HUES64 (cell line): ENCODE data around the gene TBX4.
"Not testable (repeated sequence)": the region's sequence is repeated elsewhere in the genome, so short reads cannot be mapped to it uniquely, and the experiment has no call there.

ENCODE experiments used
- H3K27ac ChIP-seq: 2 replicates; pipeline ENCODE4 v1.7.0; 2013; ENCODE audit warnings: low read depth, low read length, inconsistent platforms
- H3K27me3 ChIP-seq: 2 replicates; pipeline ENCODE4 v1.6.1; 2013; ENCODE audit warnings: mild to moderate bottlenecking, low read length; ENCODE audit not compliant: insufficient read depth
- H3K36me3 ChIP-seq: 2 replicates; pipeline ENCODE4 v1.6.1; 2013; ENCODE audit warnings: mild to moderate bottlenecking, low read length; ENCODE audit not compliant: insufficient read depth
- H3K4me1 ChIP-seq: 2 replicates; pipeline ENCODE4 v1.6.1; 2013; ENCODE audit warnings: mild to moderate bottlenecking, low read length, moderate library complexity; ENCODE audit not compliant: insufficient read depth
- H3K4me3 ChIP-seq: 2 replicates; pipeline ENCODE4 v1.5.1; 2013; ENCODE audit warnings: mild to moderate bottlenecking, low read length, moderate library complexity
- H3K9ac ChIP-seq: 2 replicates; pipeline ENCODE4 v1.6.1; 2013; ENCODE audit warnings: mild to moderate bottlenecking, low read depth, low read length
- H3K9me3 ChIP-seq: 2 replicates; pipeline ENCODE4 v1.6.1; 2013; ENCODE audit warnings: low read depth, low read length; ENCODE audit not compliant: insufficient read depth
- WGBS: fragments of 150-250, 120-280 bp; methylation state at CpG from one replicate; pipeline ENCODE4 v1.1.7; 2013; ENCODE audit warnings: missing lambda C conversion rate; 5-methylcytosine and 5-hydroxymethylcytosine counted together

Gene TBX4

DNA sequence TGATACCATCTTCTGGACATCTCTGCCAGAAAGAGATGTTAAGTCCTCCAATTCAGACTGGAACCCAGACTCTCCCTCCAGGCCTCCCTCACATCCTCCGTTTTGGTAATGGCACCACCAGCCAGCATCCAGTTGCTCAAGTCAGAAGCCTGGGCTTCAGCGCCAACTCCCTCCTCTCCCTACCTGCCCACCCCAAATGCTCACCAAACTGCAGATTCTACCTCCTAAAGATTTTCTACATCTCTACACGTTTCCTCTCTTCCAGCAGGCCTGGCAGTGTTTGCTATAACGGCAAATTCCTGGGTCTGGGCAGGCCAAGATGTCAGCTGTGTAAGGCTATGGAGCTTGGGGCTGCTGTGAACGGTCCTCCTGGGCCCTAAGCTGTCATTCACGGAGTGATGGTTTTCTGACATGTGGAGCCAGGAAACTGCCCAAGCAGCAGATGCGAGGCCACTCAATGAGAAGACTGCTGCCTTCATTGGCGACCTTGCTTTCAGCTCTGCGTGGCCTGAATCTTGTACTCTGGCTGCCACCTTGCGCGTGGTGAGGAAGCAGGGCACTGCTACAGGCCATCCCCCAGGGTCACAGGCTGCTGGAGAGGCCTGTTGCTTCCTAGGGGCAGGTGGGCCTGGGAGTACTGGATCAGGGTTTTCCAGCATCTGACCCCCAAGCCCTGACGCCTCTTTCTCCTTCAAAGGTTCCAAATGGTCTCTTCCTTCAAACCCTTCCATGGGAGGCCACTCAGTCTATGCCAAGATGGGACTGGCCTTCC lies 37.7 kb downstream of the TBX4 start:
- Histone ChIP-seq H3K27me3 (no peaks in the 10 kb centered on the region; the same call in 1 of the 2 replicates), H3K36me3 (no peaks in the 10 kb centered on the region), H3K4me3 (no peak overlapping the region), H3K9me3 (no peaks in the 10 kb centered on the region), H3K27ac (no peak overlapping the region), H3K4me1 (peaks cover 9% of the 10 kb centered on the region; the same call in 1 of the 2 replicates), H3K9ac (no peak overlapping the region)
- WGBS, result 91% methylated on average over 12 of the region's 12 CpGs

DNA sequence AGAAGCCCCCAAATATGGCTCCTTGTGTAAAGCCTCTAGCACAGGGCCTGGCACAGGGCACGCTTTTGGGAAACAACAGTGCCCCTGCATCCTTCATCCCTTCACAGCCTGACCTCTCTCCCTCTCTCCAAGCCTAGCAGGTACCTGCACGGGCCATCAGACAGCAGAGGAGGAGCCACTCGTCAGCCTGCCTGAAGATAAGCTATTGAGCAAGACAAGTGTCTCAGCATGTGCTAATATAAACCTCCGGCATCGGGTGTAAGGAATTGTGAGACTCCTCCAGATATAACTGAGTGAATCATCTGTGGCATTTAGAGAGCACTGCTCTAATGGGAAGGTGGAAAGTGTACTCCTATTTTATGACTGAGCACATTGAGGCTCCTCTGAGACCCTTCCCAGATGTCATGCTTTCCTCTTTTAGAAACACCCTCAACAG lies 38.3 kb downstream of the TBX4 start:
- WGBS, result 85% methylated on average over 5 of the region's 5 CpGs
- Histone ChIP-seq H3K9me3 (no peaks in the 10 kb centered on the region), H3K9ac (no peak overlapping the region), H3K36me3 (no peaks in the 10 kb centered on the region), H3K4me3 (no peak overlapping the region), H3K27me3 (no peaks in the 10 kb centered on the region; the same call in 1 of the 2 replicates), H3K4me1 (peaks cover 9% of the 10 kb centered on the region; the same call in 1 of the 2 replicates), H3K27ac (no peak overlapping the region)

DNA sequence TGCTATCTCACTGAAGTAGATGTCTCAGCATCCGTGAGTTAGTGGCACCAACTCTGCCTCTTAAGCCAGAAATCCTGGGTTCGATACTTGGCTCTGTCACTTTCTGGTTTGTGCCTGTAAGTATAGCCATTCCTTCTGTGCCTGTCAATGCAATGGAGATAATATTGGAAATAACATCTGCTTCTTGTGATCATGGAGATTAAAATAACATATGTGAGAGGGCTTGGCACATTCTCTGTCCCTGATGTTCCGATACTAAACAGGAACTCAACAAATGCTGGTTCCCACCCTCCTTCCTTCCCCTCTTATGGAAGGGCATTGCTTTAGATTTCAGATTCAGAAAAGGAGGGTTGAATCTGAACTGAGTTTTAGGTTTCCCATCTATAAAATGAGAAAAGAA lies 39.8 kb downstream of the TBX4 start:
- Histone ChIP-seq H3K27me3 (no peaks in the 10 kb centered on the region; the same call in 1 of the 2 replicates), H3K4me3 (no peak overlapping the region), H3K27ac (no peak overlapping the region), H3K36me3 (no peaks in the 10 kb centered on the region), H3K4me1 (peaks cover 13% of the 10 kb centered on the region), H3K9me3 (no peaks in the 10 kb centered on the region), H3K9ac (no peak overlapping the region)
- WGBS, result 95% methylated on average over 2 of the region's 3 CpGs

DNA sequence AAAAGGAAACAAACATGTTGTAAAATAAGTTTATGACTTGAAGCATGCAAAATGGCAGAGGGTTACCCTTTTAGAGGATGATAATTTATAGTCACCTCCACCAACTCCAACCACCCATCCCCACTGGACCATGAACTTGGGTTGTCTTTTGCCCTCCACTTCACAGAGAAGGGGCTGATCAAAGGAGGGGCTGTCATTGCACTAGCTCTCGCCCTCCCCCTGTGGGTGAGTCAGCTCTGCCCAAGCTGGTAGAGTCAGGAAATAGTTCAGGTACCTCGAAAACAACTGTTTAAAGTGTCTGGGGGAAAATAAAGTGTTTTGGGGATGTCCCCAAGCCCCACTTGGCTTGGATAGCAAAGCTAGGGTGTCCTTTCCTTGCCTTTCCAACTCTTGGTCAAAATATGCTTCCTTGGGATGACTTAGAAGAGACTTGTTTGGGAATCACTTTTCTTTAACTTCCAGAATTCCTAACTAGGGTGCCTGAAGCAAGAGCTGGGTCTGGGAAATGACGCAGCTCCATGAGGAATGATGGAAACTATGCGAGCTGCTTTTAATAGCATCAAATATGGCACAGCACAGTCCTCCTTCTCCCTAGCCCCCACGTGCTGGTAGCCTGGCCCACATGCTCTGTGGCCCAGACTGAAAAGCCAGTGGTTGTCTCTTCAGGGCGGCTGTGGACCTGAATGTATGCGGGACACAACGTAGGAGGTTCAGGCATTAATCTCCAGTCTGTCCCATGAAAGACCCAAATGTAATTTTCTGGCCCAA lies 40.7 kb downstream of the TBX4 start:
- no peak overlapping the region for H3K27ac ChIP-seq
- no peaks in the 10 kb centered on the region; the same call in 1 of the 2 replicates for H3K27me3 ChIP-seq
- H3K9me3 ChIP-seq, result no peaks in the 10 kb centered on the region
- no peak overlapping the region for H3K9ac ChIP-seq
- H3K4me1 ChIP-seq, result peaks cover 16% of the 10 kb centered on the region
- 85% methylated on average over 8 of the region's 8 CpGs for WGBS
- H3K36me3 ChIP-seq, result no peaks in the 10 kb centered on the region
- H3K4me3 ChIP-seq, result no peak overlapping the region

DNA sequence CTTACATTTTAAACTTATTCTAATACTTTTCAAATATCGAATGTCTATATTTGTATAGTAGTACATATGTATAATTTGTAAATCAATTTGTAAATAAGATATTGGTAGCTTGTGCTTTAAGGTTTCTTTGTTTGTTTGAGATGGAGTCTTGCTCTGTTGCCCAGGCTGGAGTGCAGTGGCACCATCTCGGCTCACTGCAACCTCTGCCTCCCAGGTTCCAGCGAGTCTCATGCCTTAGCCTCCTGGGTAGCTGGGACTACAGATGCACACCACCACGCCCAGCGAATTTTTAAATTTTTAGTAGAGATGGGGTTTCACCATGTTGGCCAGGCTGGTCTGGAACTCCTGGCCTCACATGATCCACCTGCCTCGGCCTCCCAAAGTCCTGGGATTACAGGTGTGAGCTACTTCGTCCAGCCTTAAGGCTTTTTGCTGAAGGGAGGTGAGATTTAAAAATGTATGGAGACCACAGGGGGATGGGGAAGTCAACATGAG lies 41.7 kb downstream of the TBX4 start:
- H3K4me1 ChIP-seq, result peaks cover 16% of the 10 kb centered on the region
- H3K27ac ChIP-seq, H3K27me3 ChIP-seq, H3K4me3 ChIP-seq, H3K9ac ChIP-seq, H3K36me3 ChIP-seq, H3K9me3 ChIP-seq: not testable (repeated sequence)
- WGBS, result 97% methylated on average over 6 of the region's 7 CpGs

DNA sequence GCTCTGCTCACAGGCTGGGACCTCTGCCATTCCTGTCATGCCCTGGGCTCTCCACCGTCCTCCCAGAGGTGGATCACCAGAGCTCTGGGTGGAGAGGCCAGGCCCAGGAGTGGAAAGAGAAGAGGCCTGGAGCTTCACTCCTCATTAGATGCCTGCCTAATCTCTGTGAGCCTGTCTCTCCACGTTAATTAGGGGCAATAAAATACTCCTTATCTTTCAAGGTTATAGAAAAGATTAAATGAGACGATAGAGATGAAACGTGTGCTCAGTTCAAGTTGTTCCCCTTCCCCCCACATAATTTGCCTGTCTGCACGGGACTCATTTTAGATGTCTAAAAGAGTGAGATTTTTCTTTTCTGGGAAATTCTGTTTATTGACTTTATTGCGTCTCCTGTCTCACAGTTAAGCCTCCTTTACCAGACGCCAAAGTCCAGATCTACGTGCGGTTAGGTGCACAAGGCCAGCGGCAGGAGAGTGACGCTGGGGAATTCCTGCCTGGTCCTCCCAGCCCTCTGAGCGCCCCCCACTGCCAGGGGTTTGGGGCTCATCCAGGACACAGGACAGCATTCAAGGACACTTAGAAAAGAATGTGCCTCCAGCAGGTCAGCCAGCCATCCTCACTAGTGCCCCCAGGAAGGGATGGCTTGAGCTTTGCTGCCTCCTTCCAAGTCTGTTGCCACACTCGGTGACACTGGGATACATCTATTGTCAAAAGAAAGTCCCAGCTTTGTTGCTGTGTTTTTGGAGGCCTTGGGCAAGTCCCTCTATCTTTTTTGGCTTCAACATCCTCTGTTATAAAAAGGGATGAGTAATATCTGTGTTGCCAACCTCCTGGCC lies 42.3 kb downstream of the TBX4 start:
- Histone ChIP-seq H3K27me3 (no peaks in the 10 kb centered on the region; the same call in 1 of the 2 replicates), H3K4me3 (no peak overlapping the region), H3K9ac (no peak overlapping the region), H3K4me1 (peaks cover 16% of the 10 kb centered on the region), H3K9me3 (no peaks in the 10 kb centered on the region), H3K36me3 (no peaks in the 10 kb centered on the region), H3K27ac (no peak overlapping the region)
- WGBS, result 90% methylated on average over 10 of the region's 13 CpGs

DNA sequence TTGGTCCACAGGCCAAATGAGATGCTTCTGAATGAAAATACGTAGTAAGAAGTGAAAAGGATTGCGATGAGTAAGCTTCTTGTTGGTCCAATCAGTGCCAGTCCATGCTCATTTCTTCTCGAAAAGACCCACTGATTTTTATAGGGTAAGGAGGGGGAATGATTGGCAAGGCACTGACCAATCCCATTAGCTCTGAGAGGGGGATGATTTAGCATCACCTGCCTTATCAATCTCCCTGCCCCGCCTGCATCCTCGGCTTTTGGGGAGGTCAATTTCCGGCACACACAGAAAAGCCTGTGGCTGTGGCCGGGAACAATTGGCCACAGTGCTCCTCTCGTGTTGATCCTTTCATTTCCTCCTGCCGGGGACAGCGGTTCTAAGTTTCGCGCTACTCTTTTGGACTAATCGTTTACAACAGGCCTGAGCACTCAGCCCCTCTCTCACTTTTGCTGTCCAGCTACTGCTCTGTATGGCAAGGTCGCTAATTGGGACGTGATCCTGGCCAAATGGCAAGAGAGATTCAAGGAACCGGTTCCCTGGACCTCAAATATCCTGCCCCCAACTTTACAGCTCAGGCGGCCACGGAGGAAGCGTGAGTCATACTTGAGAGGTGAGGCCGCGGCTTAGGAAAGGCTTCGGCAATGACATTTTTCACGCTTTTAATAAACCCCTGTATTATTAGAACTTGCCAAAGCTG lies 43.1 kb downstream of the TBX4 start:
- peaks cover 16% of the 10 kb centered on the region for H3K4me1 ChIP-seq
- WGBS, result 77% methylated on average over 23 of the region's 23 CpGs
- no peaks in the 10 kb centered on the region for H3K9me3 ChIP-seq
- H3K27me3 ChIP-seq, result no peaks in the 10 kb centered on the region
- H3K27ac ChIP-seq, result no peak overlapping the region
- no peaks in the 10 kb centered on the region for H3K36me3 ChIP-seq
- H3K9ac ChIP-seq, result no peak overlapping the region
- H3K4me3 ChIP-seq, result no peak overlapping the region

DNA sequence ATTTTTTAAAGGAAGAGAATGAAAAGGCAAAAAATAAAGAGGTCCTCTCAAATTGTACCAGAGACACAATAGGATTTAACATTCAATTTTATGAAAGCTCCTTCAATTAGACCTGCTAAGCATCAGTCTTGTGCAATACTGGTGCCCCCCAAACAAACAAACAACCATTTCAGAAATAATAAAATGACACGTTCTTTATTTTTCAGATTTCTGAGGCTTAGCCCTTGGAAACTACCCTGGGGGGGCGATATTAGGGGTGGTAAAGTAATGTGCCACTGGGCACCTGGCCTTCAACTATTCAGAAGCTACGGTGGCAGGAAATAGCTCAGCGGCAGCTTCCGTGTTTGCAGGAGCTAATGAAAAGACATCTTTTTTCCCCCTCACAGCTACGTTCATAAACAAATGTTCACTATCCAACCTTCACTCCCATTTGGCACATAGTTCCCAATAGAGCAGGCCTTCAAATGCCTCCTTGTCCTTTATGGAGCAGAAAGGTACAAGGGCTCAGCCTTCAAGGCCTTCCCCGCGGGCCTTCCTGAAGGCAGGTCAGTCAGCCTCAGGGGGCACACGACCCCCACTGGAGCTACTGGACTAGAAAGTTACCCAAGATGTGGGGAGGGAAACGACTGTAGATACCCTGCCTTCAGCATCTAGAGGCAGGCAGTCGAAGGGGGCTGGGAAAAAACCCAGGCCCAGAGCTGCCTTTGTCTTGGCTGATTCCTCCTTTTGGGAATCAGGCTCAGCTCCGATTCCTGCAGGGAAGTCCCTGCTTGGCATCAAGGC lies 44.1 kb downstream of the TBX4 start:
- Histone ChIP-seq H3K4me3 (no peak overlapping the region), H3K9ac (no peak overlapping the region), H3K27ac (no peak overlapping the region), H3K4me1 (peaks cover 16% of the 10 kb centered on the region), H3K9me3 (no peaks in the 10 kb centered on the region), H3K27me3 (no peaks in the 10 kb centered on the region), H3K36me3 (no peaks in the 10 kb centered on the region)
- 71% methylated on average over 12 of the region's 12 CpGs for WGBS

DNA sequence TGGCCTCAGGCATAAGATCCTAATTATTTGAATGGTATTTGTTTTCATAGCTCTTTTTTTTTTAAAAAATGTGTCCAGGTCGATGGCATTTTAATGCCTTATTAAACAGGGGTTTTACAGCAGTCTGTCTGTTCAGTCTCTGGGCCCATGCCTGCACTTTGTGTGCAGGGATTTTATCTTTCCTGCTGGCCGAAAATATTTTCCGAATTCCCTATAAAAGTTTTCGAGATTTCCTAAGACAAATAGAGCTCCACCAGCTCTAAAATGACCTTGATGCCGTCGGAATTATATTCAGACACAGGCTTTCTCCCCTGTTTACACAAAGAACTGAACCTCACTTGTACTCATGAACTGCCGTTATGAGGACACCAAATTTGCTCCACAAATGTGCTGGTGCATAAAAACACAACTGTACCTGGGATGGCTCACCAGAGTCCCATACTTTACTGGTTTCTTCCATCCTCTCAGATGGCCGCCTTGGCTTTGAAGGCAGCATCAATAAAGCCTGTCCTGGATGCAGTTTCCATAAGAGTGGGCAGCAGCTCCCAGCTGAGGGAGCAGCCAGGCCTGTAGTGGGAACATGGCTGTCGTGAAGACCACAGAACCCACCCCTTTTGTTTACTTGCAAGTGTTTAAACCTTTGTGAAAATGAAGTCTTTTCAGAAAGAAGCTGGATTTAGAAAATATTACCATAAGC lies 44.9 kb downstream of the TBX4 start:
- no peak overlapping the region for H3K27ac ChIP-seq
- H3K4me3 ChIP-seq, result no peak overlapping the region
- WGBS, result 88% methylated on average over 9 of the region's 9 CpGs

More for the DNA sequence above, 44.9 kb downstream of the TBX4 start:
- Histone ChIP-seq H3K27me3 (no peaks in the 10 kb centered on the region), H3K9ac (no peak overlapping the region), H3K36me3 (no peaks in the 10 kb centered on the region), H3K9me3 (no peaks in the 10 kb centered on the region), H3K4me1 (peaks cover 16% of the 10 kb centered on the region)
